IPS-11a (cell line): ENCODE data around the gene HBB.

ENCODE experiments used
- H3K4me3 ChIP-seq: one replicate; pipeline ENCODE4 v1.5.1; 2013; ENCODE audit warnings: low read depth, low read length, control low read depth

The HBB gene

GRCh38 chr11:5247472-5248192, 20.8 kb upstream of the HBB start:
- no peak overlapping the region for H3K4me3 ChIP-seq

GRCh38 chr11:5246772-5247471, 20.1 kb upstream of the HBB start:
- H3K4me3 ChIP-seq, result no peak overlapping the region

GRCh38 chr11:5245155-5245554, 18.3 kb upstream of the HBB start:
- H3K4me3 ChIP-seq, result no peak overlapping the region

- H3K4me3 ChIP-seq, result no peak overlapping the region
These were observed 16.9 kb upstream of the HBB start for GRCh38 chr11:5243816-5244180.

GRCh38 chr11:5242933-5243815, 16.3 kb upstream of the HBB start:
- no peak overlapping the region for H3K4me3 ChIP-seq

- H3K4me3 ChIP-seq, result no peak overlapping the region
These were observed 15.3 kb upstream of the HBB start for GRCh38 chr11:5242208-5242607.

GRCh38 chr11:5241458-5241857, 14.6 kb upstream of the HBB start:
- H3K4me3 ChIP-seq, result no peak overlapping the region

GRCh38 chr11:5240458-5240857, 13.6 kb upstream of the HBB start:
- H3K4me3 ChIP-seq, result no peak overlapping the region

- H3K4me3 ChIP-seq, result no peak overlapping the region
These were observed 13.2 kb upstream of the HBB start for GRCh38 chr11:5240056-5240455.

- no peak overlapping the region for H3K4me3 ChIP-seq
These were observed 12.2 kb upstream of the HBB start for GRCh38 chr11:5239046-5239445.

GRCh38 chr11:5238486-5238885, 11.6 kb upstream of the HBB start:
- no peak overlapping the region for H3K4me3 ChIP-seq

GRCh38 chr11:5237420-5237819, 10.5 kb upstream of the HBB start:
- no peak overlapping the region for H3K4me3 ChIP-seq

- H3K4me3 ChIP-seq, result no peak overlapping the region
These were observed 8.7 kb upstream of the HBB start for GRCh38 chr11:5235364-5236095.

GRCh38 chr11:5234381-5234834, 7.5 kb upstream of the HBB start, which contains the start of gene HBD:
Gene HBD, minus strand, starts transcription at chr11:5234483. Its CDS starts 50 bp downstream, at chr11:5234433.
- H3K4me3 ChIP-seq, result no peak within 1 kb of the TSS

GRCh38 chr11:5233307-5233706, 6.4 kb upstream of the HBB start:
- H3K4me3 ChIP-seq, result no peak overlapping the region

GRCh38 chr11:5232821-5233220, 6.0 kb upstream of the HBB start:
- H3K4me3 ChIP-seq, result no peak overlapping the region

- no peak overlapping the region for H3K4me3 ChIP-seq
These were observed 5.3 kb upstream of the HBB start for GRCh38 chr11:5232176-5232575.

- no peak overlapping the region for H3K4me3 ChIP-seq
These were observed 4.2 kb upstream of the HBB start for GRCh38 chr11:5231111-5231510.

GRCh38 chr11:5230266-5230665, 3.4 kb upstream of the HBB start:
- H3K4me3 ChIP-seq, result no peak overlapping the region

- no peak overlapping the region for H3K4me3 ChIP-seq
These were observed 2.9 kb upstream of the HBB start for GRCh38 chr11:5229796-5230195.

- H3K4me3 ChIP-seq, result no peak overlapping the region
These were observed 2.5 kb upstream of the HBB start for GRCh38 chr11:5229356-5229755.
